ENCODE measurements around the gene TRAPPC10. TPM values are rescaled to one million over a fixed set of nuclear protein-coding genes. Genes with fewer than 3 reads are reported as not detected.
"Not testable (repeated sequence)": the region's sequence is repeated elsewhere in the genome, so short reads cannot be mapped to it uniquely, and the experiment has no call there.

Gene TRAPPC10
- total RNA-seq, 1 experiment from 2014 or later = 32.9 TPM

GRCh38 chr21:44153889-44154228, 141.8 kb downstream of the TRAPPC10 start:
- not testable (repeated sequence) for H2BK5ac ChIP-seq (ENCODE audit: insufficient read length, low read length); H3K4me1 ChIP-seq (ENCODE audit: insufficient read depth, low read length); H3K4me3 Mint-ChIP-seq; H3K27ac ChIP-seq (ENCODE audit: insufficient read length, low read depth, low read length); H2BK20ac ChIP-seq (ENCODE audit: low read depth, low read length, poor library complexity, severe bottlenecking); H3K9me3 Mint-ChIP-seq; H4K5ac ChIP-seq (ENCODE audit: insufficient read length, low read depth, low read length); H3K4me2 ChIP-seq (ENCODE audit: insufficient read depth, insufficient read length, low read length); DNase-seq; H3K9me3 ChIP-seq (ENCODE audit: control insufficient read depth, low read depth, low read length); H4K91ac ChIP-seq (ENCODE audit: insufficient read length, low read depth, low read length); H2AFZ ChIP-seq (ENCODE audit: low read length); H3K4me1 Mint-ChIP-seq; H2AK5ac ChIP-seq (ENCODE audit: insufficient read length, low read length); H3K27ac Mint-ChIP-seq; H3K23ac ChIP-seq (ENCODE audit: insufficient read length, low read depth, low read length); H4K8ac ChIP-seq (replicated peaks; ENCODE audit: insufficient read length, low read depth, low read length); H3K14ac ChIP-seq (ENCODE audit: insufficient read depth, low read length); H3K36me3 Mint-ChIP-seq (ENCODE audit: insufficient read depth in 1 of 3, low read depth in 3 of 3); H3K27me3 ChIP-seq (ENCODE audit: insufficient read depth, low read length); H3K18ac ChIP-seq (ENCODE audit: insufficient read length, low read depth, low read length); H2BK12ac ChIP-seq (ENCODE audit: insufficient read length, low read depth, low read length); H4K20me1 ChIP-seq (ENCODE audit: control insufficient read depth, insufficient read depth, insufficient read length); H3K23me2 ChIP-seq (ENCODE audit: insufficient read length, low read depth, low read length, poor library complexity, severe bottlenecking); H2BK15ac ChIP-seq (ENCODE audit: low read depth, low read length); H3T11ph ChIP-seq (ENCODE audit: low read length); H2BK120ac ChIP-seq (ENCODE audit: low read depth, low read length, poor library complexity, severe bottlenecking); H3K79me2 ChIP-seq (ENCODE audit: insufficient read depth, low read length); H3K4ac ChIP-seq (ENCODE audit: low read depth, low read length); H3K79me1 ChIP-seq (ENCODE audit: insufficient read depth, low read depth, low read length, poor library complexity, severe bottlenecking); H3K27me3 Mint-ChIP-seq (ENCODE audit: low read depth); H3K9ac ChIP-seq (ENCODE audit: extremely low read depth, insufficient read length, low read length); H3K56ac ChIP-seq (ENCODE audit: insufficient read length, low read depth, low read length)
- WGBS (ENCODE audit: extremely low coverage, insufficient read length, low lambda C conversion rate) = no CpG with 5 or more reads among the region's 17 CpGs

- not testable (repeated sequence) for H2BK20ac ChIP-seq (ENCODE audit: low read depth, low read length, poor library complexity, severe bottlenecking)
Observed at GRCh38 chr21:44154816-44155230, 142.7 kb downstream of the TRAPPC10 start.

More at GRCh38 chr21:44154816-44155230, 142.7 kb downstream of the TRAPPC10 start:
- H3K27ac ChIP-seq (ENCODE audit: insufficient read length, low read depth, low read length); H2BK12ac ChIP-seq (ENCODE audit: insufficient read length, low read depth, low read length); H2BK120ac ChIP-seq (ENCODE audit: low read depth, low read length, poor library complexity, severe bottlenecking); H3K9me3 Mint-ChIP-seq; H3K4ac ChIP-seq (ENCODE audit: low read depth, low read length); H4K20me1 ChIP-seq (ENCODE audit: control insufficient read depth, insufficient read depth, insufficient read length); H2AK5ac ChIP-seq (ENCODE audit: insufficient read length, low read length); H3K4me1 Mint-ChIP-seq; H3K36me3 Mint-ChIP-seq (ENCODE audit: insufficient read depth in 1 of 3, low read depth in 3 of 3); H3K27ac Mint-ChIP-seq; H3K27me3 Mint-ChIP-seq (ENCODE audit: low read depth); H3K27me3 ChIP-seq (ENCODE audit: insufficient read depth, low read length); H3K4me1 ChIP-seq (ENCODE audit: insufficient read depth, low read length); H3K14ac ChIP-seq (ENCODE audit: insufficient read depth, low read length); H4K8ac ChIP-seq (replicated peaks; ENCODE audit: insufficient read length, low read depth, low read length); H4K5ac ChIP-seq (ENCODE audit: insufficient read length, low read depth, low read length); H4K91ac ChIP-seq (ENCODE audit: insufficient read length, low read depth, low read length); H3K23me2 ChIP-seq (ENCODE audit: insufficient read length, low read depth, low read length, poor library complexity, severe bottlenecking); H2BK15ac ChIP-seq (ENCODE audit: low read depth, low read length); H3K79me2 ChIP-seq (ENCODE audit: insufficient read depth, low read length); H3K4me2 ChIP-seq (ENCODE audit: insufficient read depth, insufficient read length, low read length); H2AFZ ChIP-seq (ENCODE audit: low read length); H3K18ac ChIP-seq (ENCODE audit: insufficient read length, low read depth, low read length); H3T11ph ChIP-seq (ENCODE audit: low read length); H3K4me3 Mint-ChIP-seq; DNase-seq; H2BK5ac ChIP-seq (ENCODE audit: insufficient read length, low read length); H3K23ac ChIP-seq (ENCODE audit: insufficient read length, low read depth, low read length); H3K9me3 ChIP-seq (ENCODE audit: control insufficient read depth, low read depth, low read length); H3K56ac ChIP-seq (ENCODE audit: insufficient read length, low read depth, low read length); H3K9ac ChIP-seq (ENCODE audit: extremely low read depth, insufficient read length, low read length); H3K79me1 ChIP-seq (ENCODE audit: insufficient read depth, low read depth, low read length, poor library complexity, severe bottlenecking): not testable (repeated sequence)
- no CpG with 5 or more reads among the region's 20 CpGs for WGBS (ENCODE audit: extremely low coverage, insufficient read length, low lambda C conversion rate)

Measured in H9 (cell line).